ENCODE data around the gene ZNF609. TPM values are rescaled to one million over a fixed set of nuclear protein-coding genes. Genes with fewer than 3 reads are reported as not detected.

ZNF609 gene
- polyA plus RNA-seq, 1 experiment, result 28.9 TPM

- ChIA-PET POLR2A (interaction anchor here (1.8 kb wide), 1 partner anchor 15 kb away, joined by 5 read pairs; no protein-coding TSS in a partner anchor), CTCF (interaction anchor here (0.6 kb wide), 1 partner anchor 117 kb away, joined by 3 read pairs; no protein-coding TSS in a partner anchor)
- TF ChIP-seq CTCF (IDR thresholded peaks at IDR 0.05; ENCODE audit: low read depth, low read length), result no peak
- no peaks in the 10 kb centered on the region for H3K27me3 ChIP-seq (ENCODE audit: control insufficient read depth, insufficient read depth, low read length)
- H3K4me3 ChIP-seq (ENCODE audit: low read depth, low read length), result no peak overlapping the region
- no peak for DNase-seq (ENCODE audit: low read depth, low spot score)
- no peak overlapping the region for H3K27ac ChIP-seq (ENCODE audit: low read depth, low read length)
- no peaks in the 10 kb centered on the region for H3K9me3 ChIP-seq (ENCODE audit: control insufficient read depth, insufficient read depth, low read length)
Observed at GRCh38 chr15:64521726-64522164, 61.4 kb downstream of the ZNF609 start.

GRCh38 chr15:64522226-64522823, 61.9 kb downstream of the ZNF609 start:
- H3K9me3 ChIP-seq (ENCODE audit: control insufficient read depth, insufficient read depth, low read length), result no peaks in the 10 kb centered on the region
- H3K27ac ChIP-seq (ENCODE audit: low read depth, low read length), result no peak overlapping the region
- H3K4me3 ChIP-seq (ENCODE audit: low read depth, low read length), result no peak overlapping the region
- DNase-seq (ENCODE audit: low read depth, low spot score), result no peak
- no peak for TF ChIP-seq CTCF (IDR thresholded peaks at IDR 0.05; ENCODE audit: low read depth, low read length)
- ChIA-PET POLR2A (interaction anchor here (0.7 to 1.8 kb wide), 2 partner anchors 15 to 85 kb away, joined by 4 to 5 read pairs; no protein-coding TSS in a partner anchor), CTCF (interaction anchor here (0.6 kb wide), 1 partner anchor 143 kb away, joined by 3 read pairs; no protein-coding TSS in a partner anchor)
- H3K27me3 ChIP-seq (ENCODE audit: control insufficient read depth, insufficient read depth, low read length), result no peaks in the 10 kb centered on the region

GRCh38 chr15:64523240-64523639, 62.9 kb downstream of the ZNF609 start:
- Histone ChIP-seq H3K4me3 (ENCODE audit: low read depth, low read length) (no peak overlapping the region), H3K9me3 (ENCODE audit: control insufficient read depth, insufficient read depth, low read length) (no peaks in the 10 kb centered on the region), H3K27me3 (ENCODE audit: control insufficient read depth, insufficient read depth, low read length) (no peaks in the 10 kb centered on the region), H3K27ac (ENCODE audit: low read depth, low read length) (no peak overlapping the region)
- ChIA-PET POLR2A (no interaction called here), CTCF (interaction anchor here (0.7 kb wide), 1 partner anchor 891 kb away, joined by 4 read pairs; no protein-coding TSS in a partner anchor)
- no peak for DNase-seq (ENCODE audit: low read depth, low spot score)
- TF ChIP-seq CTCF (IDR thresholded peaks at IDR 0.05; ENCODE audit: low read depth, low read length), result no peak

- Histone ChIP-seq H3K27me3 (ENCODE audit: control insufficient read depth, insufficient read depth, low read length) (no peaks in the 10 kb centered on the region), H3K27ac (ENCODE audit: low read depth, low read length) (no peak overlapping the region), H3K4me3 (ENCODE audit: low read depth, low read length) (no peak overlapping the region), H3K9me3 (ENCODE audit: control insufficient read depth, insufficient read depth, low read length) (no peaks in the 10 kb centered on the region)
- TF ChIP-seq CTCF (IDR thresholded peaks at IDR 0.05; ENCODE audit: low read depth, low read length), result no peak
- POLR2A ChIA-PET, result no interaction called here
- CTCF ChIA-PET, result interaction anchor here (0.9 kb wide), 1 partner anchor 10 kb away, joined by 4 read pairs; no protein-coding TSS in a partner anchor
- DNase-seq (ENCODE audit: low read depth, low spot score), result no peak
Observed at GRCh38 chr15:64524778-64525177, 64.4 kb downstream of the ZNF609 start.

- H3K27me3 ChIP-seq (ENCODE audit: control insufficient read depth, insufficient read depth, low read length), result no peaks in the 10 kb centered on the region
- no peak overlapping the region for H3K4me3 ChIP-seq (ENCODE audit: low read depth, low read length)
- DNase-seq (ENCODE audit: low read depth, low spot score), result no peak
- peak overlapping the region; percentile 33 for H3K27ac ChIP-seq (ENCODE audit: low read depth, low read length)
- CTCF ChIA-PET, result interaction anchor here (0.6 kb wide), 2 partner anchors 15 to 227 kb away, joined by 4 to 6 read pairs; no protein-coding TSS in a partner anchor
- H3K9me3 ChIP-seq (ENCODE audit: control insufficient read depth, insufficient read depth, low read length), result no peaks in the 10 kb centered on the region
- POLR2A ChIA-PET, result no interaction called here
- no peak for TF ChIP-seq CTCF (IDR thresholded peaks at IDR 0.05; ENCODE audit: low read depth, low read length)
Observed at GRCh38 chr15:64525828-64526530, 65.6 kb downstream of the ZNF609 start.
